ENCODE data around the gene AXDND1. TPM values are rescaled to one million over a fixed set of nuclear protein-coding genes. Genes with fewer than 3 reads are reported as not detected.
"Not testable (repeated sequence)": the region's sequence is repeated elsewhere in the genome, so short reads cannot be mapped to it uniquely, and the experiment has no call there.

AXDND1 gene
- total RNA-seq, 3 donors from 2014 or later: 0.48 to 1.8 (median 0.98) TPM

GRCh38 chr1:179441501-179441900 lies 75.7 kb downstream of the AXDND1 start:
- intact Hi-C loops (cut with DNase I; ENCODE audit: low total_unique reads): no loop called here
- DNase-seq (ENCODE audit: low spot score in 2 of 2): no peak
- H3K27ac ChIP-seq: no peak overlapping the region
- no peaks in the 10 kb centered on the region for H3K36me3 ChIP-seq
- H3K4me1 ChIP-seq: no peaks in the 10 kb centered on the region
- no peak overlapping the region for H3K4me3 ChIP-seq
- H3K27me3 ChIP-seq: no peaks in the 10 kb centered on the region
- TF ChIP-seq CTCF (IDR thresholded peaks at IDR 0.05) (no peak), POLR2A (IDR thresholded peaks at IDR 0.05) (no peak), POLR2AphosphoS5 (IDR thresholded peaks at IDR 0.05) (no peak)
- H3K9me3 ChIP-seq: no peaks in the 10 kb centered on the region

GRCh38 chr1:179442846-179443245 lies 77.1 kb downstream of the AXDND1 start:
- intact Hi-C loops (cut with DNase I; ENCODE audit: low total_unique reads): not testable (repeated sequence)

GRCh38 chr1:179445593-179445992 lies 79.8 kb downstream of the AXDND1 start:
- TF ChIP-seq POLR2A (IDR thresholded peaks at IDR 0.05) (no peak), CTCF (IDR thresholded peaks at IDR 0.05) (no peak), POLR2AphosphoS5 (IDR thresholded peaks at IDR 0.05) (no peak)
- no peak for DNase-seq (ENCODE audit: low spot score in 2 of 2)
- Histone ChIP-seq H3K27ac (no peak overlapping the region), H3K4me1 (no peaks in the 10 kb centered on the region), H3K4me3 (no peak overlapping the region), H3K27me3 (no peaks in the 10 kb centered on the region), H3K36me3 (no peaks in the 10 kb centered on the region), H3K9me3 (no peaks in the 10 kb centered on the region)
- intact Hi-C loops (cut with DNase I; ENCODE audit: low total_unique reads): no loop called here

More at GRCh38 chr1:179442846-179443245, 77.1 kb downstream of the AXDND1 start:
- not testable (repeated sequence) for H3K27me3 ChIP-seq; H3K4me1 ChIP-seq; DNase-seq (ENCODE audit: low spot score in 2 of 2); H3K4me3 ChIP-seq; H3K27ac ChIP-seq; H3K36me3 ChIP-seq; H3K9me3 ChIP-seq

- intact Hi-C loops (cut with DNase I; ENCODE audit: low total_unique reads): no loop called here
- H3K4me1 ChIP-seq: no peaks in the 10 kb centered on the region
- no peaks in the 10 kb centered on the region for H3K9me3 ChIP-seq
- no peak overlapping the region for H3K27ac ChIP-seq
- TF ChIP-seq POLR2A (IDR thresholded peaks at IDR 0.05) (no peak), POLR2AphosphoS5 (IDR thresholded peaks at IDR 0.05) (no peak), CTCF (IDR thresholded peaks at IDR 0.05) (no peak)
- H3K4me3 ChIP-seq: no peak overlapping the region
- H3K27me3 ChIP-seq: no peaks in the 10 kb centered on the region
- no peaks in the 10 kb centered on the region for H3K36me3 ChIP-seq
- DNase-seq (ENCODE audit: low spot score in 2 of 2): no peak
These were observed 81.7 kb downstream of the AXDND1 start for GRCh38 chr1:179447489-179447888.

- no peak for DNase-seq (ENCODE audit: low spot score in 2 of 2)
- TF ChIP-seq POLR2A (IDR thresholded peaks at IDR 0.05) (no peak), CTCF (IDR thresholded peaks at IDR 0.05) (no peak), POLR2AphosphoS5 (IDR thresholded peaks at IDR 0.05) (no peak)
- Histone ChIP-seq H3K4me1 (no peaks in the 10 kb centered on the region), H3K9me3 (no peaks in the 10 kb centered on the region), H3K27ac (no peak overlapping the region), H3K36me3 (no peaks in the 10 kb centered on the region), H3K27me3 (no peaks in the 10 kb centered on the region), H3K4me3 (no peak overlapping the region)
- intact Hi-C loops (cut with DNase I; ENCODE audit: low total_unique reads): no loop called here
These were observed 82.8 kb downstream of the AXDND1 start for GRCh38 chr1:179448437-179449149.

- H3K27me3 ChIP-seq; DNase-seq (ENCODE audit: low spot score in 2 of 2); H3K36me3 ChIP-seq; H3K27ac ChIP-seq; H3K4me3 ChIP-seq; H3K4me1 ChIP-seq; H3K9me3 ChIP-seq: not testable (repeated sequence)
- intact Hi-C loops (cut with DNase I; ENCODE audit: low total_unique reads): loop anchor here (10.0 kb wide), 1 partner anchor 1805 kb away; no protein-coding TSS in a partner anchor
These were observed 93.9 kb downstream of the AXDND1 start for GRCh38 chr1:179459606-179460206.

GRCh38 chr1:179465661-179466060 lies 99.9 kb downstream of the AXDND1 start:
- intact Hi-C loops (cut with DNase I; ENCODE audit: low total_unique reads); H3K27me3 ChIP-seq: not testable (repeated sequence)

More at GRCh38 chr1:179465661-179466060, 99.9 kb downstream of the AXDND1 start:
- not testable (repeated sequence) for H3K4me1 ChIP-seq; H3K27ac ChIP-seq; H3K36me3 ChIP-seq; H3K4me3 ChIP-seq; DNase-seq (ENCODE audit: low spot score in 2 of 2)
- H3K9me3 ChIP-seq: peaks cover 4 to 23% of the 10 kb centered on the region in 2 donors
